WTC11 (cell line): Measurements from ENCODE around the gene TSACC. TPM values are rescaled to one million over a fixed set of nuclear protein-coding genes. Genes with fewer than 3 reads are reported as not detected.
"Not testable (repeated sequence)": the region's sequence is repeated elsewhere in the genome, so short reads cannot be mapped to it uniquely, and the experiment has no call there.

Source experiments
- ATAC-seq: fragments of 200-7000 bp; cut with Tn5 transposase; 2 replicates; pipeline ENCODE4 v1.10.0; 2021; ENCODE audit warnings: mild to moderate bottlenecking, moderate library complexity
- CTCF ChIA-PET: fragments of 300-600 bp; sonication (Branson Sonifier 250); formaldehyde crosslinking; loops from one replicate; lab custom pipeline; 2021; ENCODE audit warnings: antibody characterized with exemption; lab: Charles Lee
- POLR2A ChIA-PET: fragments of 350-600 bp; sonication (Branson Sonifier 250); formaldehyde crosslinking; loops from one replicate; lab custom pipeline; 2021; ENCODE audit warnings: antibody characterized with exemption; lab: Charles Lee
- DNase-seq: peaks from one replicate; pipeline ENCODE4 v3.0.0; 2021; ENCODE audit warnings: low spot score
- H3K27ac Mint-ChIP-seq: 2 replicates; pipeline ENCODE4 v1.8.0; 2021; ENCODE audit warnings: mixed read lengths
- H3K27me3 Mint-ChIP-seq: 2 replicates; pipeline ENCODE4 v1.8.0; 2021; ENCODE audit warnings: low read depth, mild to moderate bottlenecking, moderate library complexity, mixed read lengths
- H3K36me3 Mint-ChIP-seq: 2 replicates; pipeline ENCODE4 v1.8.0; 2021; ENCODE audit warnings: mixed read lengths
- H3K4me1 Mint-ChIP-seq: 2 replicates; pipeline ENCODE4 v1.8.0; 2022; ENCODE audit warnings: mixed read lengths
- H3K4me3 Mint-ChIP-seq: 2 replicates; pipeline ENCODE4 v1.8.0; 2021; ENCODE audit warnings: mild to moderate bottlenecking, moderate library complexity, mixed read lengths
- H3K9me3 Mint-ChIP-seq: 2 replicates; pipeline ENCODE4 v1.8.0; 2021; ENCODE audit warnings: mixed read lengths
- ATF2 ChIP-seq: sonication (generic); formaldehyde crosslinking; IDR thresholded peaks from 2 replicates; pipeline ENCODE4 v1.8.1; 2022; ENCODE audit warnings: low read depth, missing genetic modification reagents, borderline replicate concordance
- CTCF ChIP-seq: fragments of 200-600 bp; IDR thresholded peaks from 2 replicates; pipeline ENCODE4 v1.8.0; 2022; ENCODE audit warnings: antibody characterized with exemption
- FOXP1 ChIP-seq: sonication (generic); formaldehyde crosslinking; IDR thresholded peaks from 2 replicates; pipeline ENCODE4 v1.8.0; 2022; ENCODE audit warnings: missing genetic modification reagents, mild to moderate bottlenecking, moderate library complexity, borderline replicate concordance
- HMGXB4 ChIP-seq: sonication (generic); formaldehyde crosslinking; IDR thresholded peaks from 2 replicates; pipeline ENCODE4 v1.8.1; 2023; ENCODE audit warnings: mild to moderate bottlenecking, moderate library complexity, missing genetic modification reagents
- MYBL2 ChIP-seq: sonication (generic); formaldehyde crosslinking; IDR thresholded peaks from 2 replicates; pipeline ENCODE4 v1.8.1; 2023; ENCODE audit warnings: mild to moderate bottlenecking, moderate library complexity, missing genetic modification reagents
- SMAD4 ChIP-seq: sonication (generic); formaldehyde crosslinking; IDR thresholded peaks from 2 replicates; pipeline ENCODE4 v1.8.0; 2022; ENCODE audit warnings: mild to moderate bottlenecking, missing genetic modification reagents
- SP1 ChIP-seq: sonication (generic); formaldehyde crosslinking; conservative IDR thresholded peaks from 2 replicates; pipeline ENCODE4 v1.8.1; 2022; ENCODE audit warnings: missing genetic modification reagents
- STAT6 ChIP-seq: sonication (generic); formaldehyde crosslinking; conservative IDR thresholded peaks from 2 replicates; pipeline ENCODE4 v1.8.1; 2023; ENCODE audit warnings: mild to moderate bottlenecking, low read depth, missing genetic modification reagents, moderate library complexity
- USF2 ChIP-seq: sonication (generic); formaldehyde crosslinking; IDR thresholded peaks from 2 replicates; pipeline ENCODE4 v1.8.1; 2023; ENCODE audit warnings: mild to moderate bottlenecking, missing genetic modification reagents, moderate library complexity
- ZNF423 ChIP-seq: fragments of 250-450 bp; sonication (Bioruptor Pico); IDR thresholded peaks from 2 replicates; pipeline ENCODE4 v2.1.2; 2022; ENCODE audit warnings: mild to moderate bottlenecking, moderate library complexity
- total RNA-seq: library from RNA; stranded (reverse); gene quantifications from 3 replicates; pipeline ENCODE4 v1.2.3, GENCODE V29; 2021

Gene TSACC
- total RNA-seq, 1 experiment from 2014 or later = 1.8 TPM

- no peaks in the 10 kb centered on the region for H3K36me3 Mint-ChIP-seq
- H3K9me3 Mint-ChIP-seq = no peaks in the 10 kb centered on the region
- ChIA-PET POLR2A (interaction anchor here (1.0 kb wide), 1 partner anchor 156 kb away, joined by 3 read pairs; the partner anchor contains the start of gene PMF1), CTCF (interaction anchor here (0.7 to 9.7 kb wide), 11 partner anchors 10 to 136 kb away, joined by 3 to 79 read pairs (median 4); no protein-coding TSS in a partner anchor)
- no peak within 1 kb of the TSS for H3K27ac Mint-ChIP-seq
- peaks cover 35% of the 10 kb centered on the region for H3K27me3 Mint-ChIP-seq
- peak; percentile 90 for ATAC-seq
- peaks cover 21% of the 10 kb centered on the region for H3K4me1 Mint-ChIP-seq
- H3K4me3 Mint-ChIP-seq = peak within 1 kb of the TSS; percentile 84
- TF ChIP-seq ZNF423 (CRISPR knock-in tag) (peak; percentile 21; the same call in 1 of the 2 replicates), SP1 (peak; percentile 82), STAT6 (CRISPR knock-in tag) (no peak), HMGXB4 (CRISPR knock-in tag) (peak; percentile 56; the same call in 1 of the 2 replicates), FOXP1 (CRISPR knock-in tag) (peak; percentile 24; the same call in 1 of the 2 replicates), ATF2 (CRISPR knock-in tag) (no peak), SMAD4 (CRISPR knock-in tag) (no peak)
- peak; percentile 86 for DNase-seq
These were observed 30.8 kb downstream of the TSACC start, which contains the start of gene RHBG for GRCh38 chr1:156368889-156369684. Gene RHBG, plus strand, starts transcription at chr1:156369211. Its CDS starts 39 bp downstream, at chr1:156369250.

- Mint-ChIP-seq H3K27me3 (peaks cover 35% of the 10 kb centered on the region), H3K4me1 (peaks cover 21% of the 10 kb centered on the region), H3K4me3 (peak overlapping the region; percentile 84)
- not testable (repeated sequence) for ATAC-seq, DNase-seq, H3K9me3 Mint-ChIP-seq, H3K27ac Mint-ChIP-seq, H3K36me3 Mint-ChIP-seq
- TF ChIP-seq MYBL2 = 0 out of 2 replicates have a peak, but pooled peaks have one; percentile 17
- ChIA-PET POLR2A (interaction anchor here (1.0 kb wide), 1 partner anchor 157 kb away, joined by 3 read pairs; the partner anchor contains the start of gene PMF1), CTCF (interaction anchor here (1.0 to 9.7 kb wide), 10 partner anchors 9 to 111 kb away, joined by 3 to 79 read pairs (median 4); no protein-coding TSS in a partner anchor)
These were observed 31.5 kb downstream of the TSACC start for GRCh38 chr1:156369685-156370286.

GRCh38 chr1:156371553-156372264, 33.4 kb downstream of the TSACC start:
- Mint-ChIP-seq H3K27me3 (peaks cover 35% of the 10 kb centered on the region), H3K4me3 (no peak overlapping the region), H3K9me3 (no peaks in the 10 kb centered on the region), H3K4me1 (peaks cover 16% of the 10 kb centered on the region), H3K27ac (no peak overlapping the region), H3K36me3 (no peaks in the 10 kb centered on the region)
- no peak for TF ChIP-seq CTCF
- TF ChIP-seq USF2 = peak; percentile 42; the same call in 1 of the 2 replicates
- ATAC-seq (no peak), DNase-seq (no peak)
- CTCF ChIA-PET = interaction anchor here (0.6 to 9.7 kb wide), 8 partner anchors 11 to 139 kb away, joined by 3 to 79 read pairs (median 4); no protein-coding TSS in a partner anchor
- POLR2A ChIA-PET = no interaction called here
